Activated naive CD4-positive, alpha-beta T cell treated with anti-CD3 and anti-CD28 coated beads, Interleukin-2, amount 50 U/mL, for 24 hours (primary cell): Measurements from ENCODE around the gene EMILIN3.

Source experiments
- H3K27ac Mint-ChIP-seq: one replicate; pipeline ENCODE4 v1.8.0; 2021; ENCODE audit warnings: mild to moderate bottlenecking, mixed read lengths
- H3K27me3 Mint-ChIP-seq: one replicate; pipeline ENCODE4 v1.8.0; 2021; ENCODE audit warnings: mixed read lengths
- H3K36me3 Mint-ChIP-seq: one replicate; pipeline ENCODE4 v1.8.0; 2021; ENCODE audit warnings: mixed read lengths
- H3K4me1 Mint-ChIP-seq: one replicate; pipeline ENCODE4 v1.8.0; 2021; ENCODE audit warnings: mixed read lengths
- H3K4me3 Mint-ChIP-seq: one replicate; pipeline ENCODE4 v1.8.0; 2021; ENCODE audit warnings: mild to moderate bottlenecking, mixed read lengths
- H3K9me3 Mint-ChIP-seq: one replicate; pipeline ENCODE4 v1.8.0; 2021; ENCODE audit warnings: mixed read lengths

The EMILIN3 gene

GRCh38 chr20:41373931-41374920, 7.6 kb upstream of the EMILIN3 start:
- Mint-ChIP-seq H3K27ac (no peak overlapping the region), H3K9me3 (no peaks in the 10 kb centered on the region), H3K4me1 (no peaks in the 10 kb centered on the region), H3K4me3 (no peak overlapping the region), H3K27me3 (peaks cover 14% of the 10 kb centered on the region), H3K36me3 (peaks cover 9% of the 10 kb centered on the region)

- Mint-ChIP-seq H3K4me1 (no peaks in the 10 kb centered on the region), H3K9me3 (no peaks in the 10 kb centered on the region), H3K36me3 (peaks cover 9% of the 10 kb centered on the region), H3K4me3 (no peak overlapping the region), H3K27ac (no peak overlapping the region), H3K27me3 (peaks cover 17% of the 10 kb centered on the region)
Measured at GRCh38 chr20:41373251-41373783, 6.7 kb upstream of the EMILIN3 start.

GRCh38 chr20:41371371-41371770, 4.8 kb upstream of the EMILIN3 start:
- no peaks in the 10 kb centered on the region for H3K9me3 Mint-ChIP-seq
- H3K27ac Mint-ChIP-seq: no peak overlapping the region
- H3K27me3 Mint-ChIP-seq: peaks cover 17% of the 10 kb centered on the region
- peaks cover 8% of the 10 kb centered on the region for H3K4me1 Mint-ChIP-seq
- peaks cover 9% of the 10 kb centered on the region for H3K36me3 Mint-ChIP-seq
- no peak overlapping the region for H3K4me3 Mint-ChIP-seq

- Mint-ChIP-seq H3K4me3 (no peak overlapping the region), H3K36me3 (peaks cover 9% of the 10 kb centered on the region), H3K27ac (no peak overlapping the region), H3K4me1 (peaks cover 8% of the 10 kb centered on the region), H3K27me3 (peaks cover 21% of the 10 kb centered on the region), H3K9me3 (no peaks in the 10 kb centered on the region)
Measured at GRCh38 chr20:41370176-41370575, 3.6 kb upstream of the EMILIN3 start.

- Mint-ChIP-seq H3K27ac (no peak overlapping the region), H3K4me3 (no peak overlapping the region), H3K9me3 (no peaks in the 10 kb centered on the region), H3K4me1 (peaks cover 8% of the 10 kb centered on the region), H3K27me3 (peaks cover 23% of the 10 kb centered on the region), H3K36me3 (peaks cover 9% of the 10 kb centered on the region)
Measured at GRCh38 chr20:41369673-41370072, 3.1 kb upstream of the EMILIN3 start.

GRCh38 chr20:41367956-41368355, 1.3 kb upstream of the EMILIN3 start:
- Mint-ChIP-seq H3K4me3 (no peak overlapping the region), H3K27ac (no peak overlapping the region), H3K27me3 (peaks cover 22% of the 10 kb centered on the region), H3K36me3 (peaks cover 9% of the 10 kb centered on the region), H3K9me3 (no peaks in the 10 kb centered on the region), H3K4me1 (peaks cover 8% of the 10 kb centered on the region)

GRCh38 chr20:41367393-41367695, 726 bp upstream of the EMILIN3 start:
- Mint-ChIP-seq H3K9me3 (no peaks in the 10 kb centered on the region), H3K27ac (no peak overlapping the region), H3K27me3 (peaks cover 22% of the 10 kb centered on the region), H3K36me3 (peaks cover 5% of the 10 kb centered on the region), H3K4me3 (peak overlapping the region; percentile 73), H3K4me1 (peaks cover 8% of the 10 kb centered on the region)

GRCh38 chr20:41365777-41366545, 657 bp downstream of the EMILIN3 start:
- Mint-ChIP-seq H3K27ac (no peak overlapping the region), H3K9me3 (no peaks in the 10 kb centered on the region), H3K4me1 (peaks cover 8% of the 10 kb centered on the region), H3K4me3 (peak overlapping the region; percentile 3), H3K36me3 (no peaks in the 10 kb centered on the region), H3K27me3 (peaks cover 18% of the 10 kb centered on the region)

GRCh38 chr20:41364967-41365765, 1.5 kb downstream of the EMILIN3 start:
- Mint-ChIP-seq H3K9me3 (no peaks in the 10 kb centered on the region), H3K27me3 (peaks cover 18% of the 10 kb centered on the region), H3K4me3 (peak overlapping the region; percentile 3)

GRCh38 chr20:41364236-41364855, 2.3 kb downstream of the EMILIN3 start:
- no peak overlapping the region for H3K27ac Mint-ChIP-seq
- H3K27me3 Mint-ChIP-seq: peaks cover 16% of the 10 kb centered on the region
- H3K4me3 Mint-ChIP-seq: no peak overlapping the region
- H3K9me3 Mint-ChIP-seq: no peaks in the 10 kb centered on the region
- H3K36me3 Mint-ChIP-seq: no peaks in the 10 kb centered on the region
- peaks cover 8% of the 10 kb centered on the region for H3K4me1 Mint-ChIP-seq

More at GRCh38 chr20:41364967-41365765, 1.5 kb downstream of the EMILIN3 start:
- H3K4me1 Mint-ChIP-seq: peaks cover 8% of the 10 kb centered on the region
- no peak overlapping the region for H3K27ac Mint-ChIP-seq
- no peaks in the 10 kb centered on the region for H3K36me3 Mint-ChIP-seq

- Mint-ChIP-seq H3K4me1 (peaks cover 8% of the 10 kb centered on the region), H3K4me3 (no peak overlapping the region), H3K9me3 (no peaks in the 10 kb centered on the region), H3K27me3 (peaks cover 14% of the 10 kb centered on the region), H3K27ac (no peak overlapping the region), H3K36me3 (no peaks in the 10 kb centered on the region)
Measured at GRCh38 chr20:41363601-41364000, 3.0 kb downstream of the EMILIN3 start.

GRCh38 chr20:41362748-41363140, 3.9 kb downstream of the EMILIN3 start:
- Mint-ChIP-seq H3K9me3 (no peaks in the 10 kb centered on the region), H3K4me1 (peaks cover 8% of the 10 kb centered on the region), H3K36me3 (no peaks in the 10 kb centered on the region), H3K27me3 (peaks cover 12% of the 10 kb centered on the region), H3K4me3 (no peak overlapping the region), H3K27ac (no peak overlapping the region)

GRCh38 chr20:41361757-41362747, 4.6 kb downstream of the EMILIN3 start:
- Mint-ChIP-seq H3K4me1 (peaks cover under 1% of the 10 kb centered on the region), H3K36me3 (no peaks in the 10 kb centered on the region), H3K9me3 (no peaks in the 10 kb centered on the region), H3K27ac (no peak overlapping the region), H3K27me3 (peaks cover 6% of the 10 kb centered on the region), H3K4me3 (no peak overlapping the region)
